Adrenal gland (tissue), 5 donors: ENCODE results near the gene STS.

Source experiments
- CTCF ChIP-seq, 6 experiments: fragments of 450-650 bp in 4 of 6; fragments of 200-600 bp in 2 of 6; sonication (generic) in 1 of 6; IDR thresholded peaks; 1 replicate in 5 of 6; 2 replicates in 1 of 6; pipeline versions ENCODE4 v1.5.1 to v1.8.0; 2016 to 2021; ENCODE audit warnings: antibody characterized with exemption in 6 of 6, mild to moderate bottlenecking in 2 of 6, moderate library complexity in 1 of 6
- POLR2A ChIP-seq, 2 donors: fragments of 450-650 bp; IDR thresholded peaks; one replicate each; pipeline ENCODE4 v1.6.1; 2017; ENCODE audit warnings: antibody characterized with exemption in 2 of 2, mild to moderate bottlenecking in 2 of 2, moderate library complexity in 1 of 2
- donor health status: DM: no; HTN: no; CAD: no.

GRCh38 chrX:7191681-7192110, 44.2 kb downstream of the STS start:
- TF ChIP-seq CTCF (IDR thresholded peaks at IDR 0.05) (no peak), POLR2A (IDR thresholded peaks at IDR 0.05) (no peak)
